Mesenchymal stem cell (in vitro differentiated cells and primary cell): ENCODE measurements around the gene FHOD3.

ENCODE experiments used
- DNase-seq: peaks from one replicate; pipeline ENCODE4 v3.0.0-alpha.2; 2013
- H2AFZ ChIP-seq: one replicate; pipeline ENCODE4 v1.6.1; 2013; ENCODE audit warnings: low read depth, mild to moderate bottlenecking, control low read depth, inconsistent platforms, low read length, moderate library complexity
- H2AK5ac ChIP-seq: 2 replicates; pipeline ENCODE4 v1.6.1; 2013; ENCODE audit warnings: low read length, moderate library complexity, mild to moderate bottlenecking, inconsistent platforms; ENCODE audit not compliant: severe bottlenecking
- H2BK120ac ChIP-seq: one replicate; pipeline ENCODE4 v1.6.1; 2013; ENCODE audit warnings: low read depth, mild to moderate bottlenecking, inconsistent platforms, low read length, moderate library complexity
- H2BK12ac ChIP-seq, 2 experiments: one replicate each; pipeline ENCODE4 v1.6.1; 2013; ENCODE audit warnings: inconsistent platforms in 2 of 2, low read length in 2 of 2, mild to moderate bottlenecking in 2 of 2, moderate library complexity in 2 of 2, control low read depth in 1 of 2
- H2BK15ac ChIP-seq: one replicate; pipeline ENCODE4 v1.6.1; 2013; ENCODE audit warnings: mild to moderate bottlenecking, low read depth, inconsistent platforms; ENCODE audit not compliant: poor library complexity, severe bottlenecking
- H2BK5ac ChIP-seq: 2 replicates; pipeline ENCODE4 v1.6.1; 2013; ENCODE audit warnings: low read depth, mild to moderate bottlenecking, low read length, control low read depth, inconsistent platforms; ENCODE audit not compliant: poor library complexity, severe bottlenecking
- H3K14ac ChIP-seq, 2 experiments: one replicate each; pipeline ENCODE4 v1.6.1; 2013; ENCODE audit warnings: inconsistent platforms in 2 of 2, low read length in 2 of 2, control low read depth in 1 of 2, mild to moderate bottlenecking in 1 of 2, moderate library complexity in 1 of 2
- H3K18ac ChIP-seq, 2 experiments: one replicate each; pipeline ENCODE4 v1.6.1; 2013; ENCODE audit warnings: inconsistent platforms in 2 of 2, low read length in 2 of 2, control low read depth in 1 of 2, low read depth in 1 of 2, mild to moderate bottlenecking in 1 of 2
- H3K23ac ChIP-seq, 2 experiments: one replicate each; pipeline ENCODE4 v1.6.1; 2013; ENCODE audit warnings: inconsistent platforms in 2 of 2, low read length in 2 of 2, mild to moderate bottlenecking in 2 of 2, moderate library complexity in 2 of 2, control low read depth in 1 of 2
- H3K27ac ChIP-seq: 2 replicates; pipeline ENCODE4 v1.5.1; 2013; ENCODE audit warnings: mild to moderate bottlenecking, moderate library complexity, low read length, control low read depth, inconsistent platforms; ENCODE audit not compliant: poor library complexity, severe bottlenecking
- H3K27me3 ChIP-seq, 2 experiments: 2 replicates each; pipeline versions ENCODE4 v1.6.1 to v1.7.0; 2013; ENCODE audit warnings: low read length in 2 of 2, mild to moderate bottlenecking in 2 of 2, moderate library complexity in 2 of 2, control low read depth in 1 of 2, inconsistent platforms in 1 of 2; ENCODE audit not compliant: control insufficient read depth in 1 of 2, insufficient read depth in 1 of 2
- H3K36me3 ChIP-seq, 2 experiments: 2 replicates each; pipeline versions ENCODE4 v1.6.1 to v1.7.0; 2013; ENCODE audit warnings: low read length in 2 of 2, control low read depth in 1 of 2, inconsistent platforms in 1 of 2, low read depth in 1 of 2, mild to moderate bottlenecking in 1 of 2; ENCODE audit not compliant: insufficient read depth in 2 of 2, control insufficient read depth in 1 of 2
- H3K4ac ChIP-seq, 2 experiments: one replicate each; pipeline ENCODE4 v1.6.1; 2013; ENCODE audit warnings: inconsistent platforms in 2 of 2, low read length in 2 of 2, mild to moderate bottlenecking in 2 of 2, moderate library complexity in 2 of 2, control low read depth in 1 of 2, low read depth in 1 of 2
- H3K4me1 ChIP-seq: 2 replicates; pipeline ENCODE4 v1.6.1; 2013; ENCODE audit warnings: low read depth, low read length, control low read depth; ENCODE audit not compliant: control insufficient read depth, insufficient read depth
- H3K4me2 ChIP-seq: 2 replicates; pipeline ENCODE4 v1.6.1; 2013; ENCODE audit warnings: low read length, mild to moderate bottlenecking, inconsistent platforms; ENCODE audit not compliant: poor library complexity, severe bottlenecking
- H3K4me3 ChIP-seq, 2 experiments: 2 replicates each; pipeline versions ENCODE4 v1.5.1 to v1.7.0; 2013; ENCODE audit warnings: low read length in 2 of 2, mild to moderate bottlenecking in 2 of 2, control low read depth in 1 of 2, low read depth in 1 of 2; ENCODE audit not compliant: insufficient read depth in 1 of 2
- H3K79me1 ChIP-seq: replicated peaks from 2 replicates; pipeline ENCODE4 v1.6.1; 2013; ENCODE audit warnings: mild to moderate bottlenecking, control low read depth, low read length, inconsistent platforms; ENCODE audit not compliant: poor library complexity, severe bottlenecking
- H3K9ac ChIP-seq: 2 replicates; pipeline ENCODE4 v1.7.0; 2013; ENCODE audit warnings: mild to moderate bottlenecking, low read length, moderate library complexity
- H3K9me3 ChIP-seq: 2 replicates; pipeline ENCODE4 v1.7.0; 2013; ENCODE audit warnings: mild to moderate bottlenecking, low read length; ENCODE audit not compliant: control insufficient read depth
- H4K8ac ChIP-seq: one replicate; pipeline ENCODE4 v1.6.1; 2013; ENCODE audit warnings: inconsistent platforms, mild to moderate bottlenecking, low read length, moderate library complexity
- H4K91ac ChIP-seq: one replicate; pipeline ENCODE4 v1.6.1; 2013; ENCODE audit warnings: mild to moderate bottlenecking, low read length, inconsistent platforms
- WGBS: methylation state at CpG from one replicate; pipeline ENCODE4 v1.1.7; 2013; ENCODE audit warnings: mixed read lengths; 5-methylcytosine and 5-hydroxymethylcytosine counted together

The FHOD3 gene

GRCh38 chr18:36316246-36316645 lies 18.7 kb downstream of the FHOD3 start:
- no peak overlapping the region for H3K4me2 ChIP-seq
- no peak overlapping the region for H2BK120ac ChIP-seq
- H3K4me3 ChIP-seq, result no peak overlapping the region
- H3K4me1 ChIP-seq, result peaks cover 31% of the 10 kb centered on the region
- H2AFZ ChIP-seq, result no peak overlapping the region
- H3K79me1 ChIP-seq, result peaks cover 14% of the 10 kb centered on the region
- peak overlapping the region; percentile 92 for H2AK5ac ChIP-seq
- peak overlapping the region; percentile 63 for H3K9ac ChIP-seq
- H2BK5ac ChIP-seq, result no peak overlapping the region
- H2BK12ac ChIP-seq, result no peak overlapping the region
- WGBS, result 81% methylated on average over 2 of the region's 2 CpGs
- H3K36me3 ChIP-seq, result peaks cover 0 to 4% of the 10 kb centered on the region in 2 experiments
- H3K14ac ChIP-seq, result no peak overlapping the region
- H3K23ac ChIP-seq, result no peak overlapping the region
- H3K18ac ChIP-seq, result no peak overlapping the region
- peak overlapping the region; percentile 99 for H3K27ac ChIP-seq
- no peak overlapping the region for H2BK15ac ChIP-seq
- no peaks in the 10 kb centered on the region for H3K27me3 ChIP-seq
- H3K9me3 ChIP-seq, result peaks cover 7% of the 10 kb centered on the region
- no peak overlapping the region for H4K8ac ChIP-seq
- no peak for DNase-seq
- H3K4ac ChIP-seq, result no peak overlapping the region
- no peak overlapping the region for H4K91ac ChIP-seq

GRCh38 chr18:36321658-36322407 lies 24.3 kb downstream of the FHOD3 start:
- H2BK15ac ChIP-seq, result no peak overlapping the region
- H3K36me3 ChIP-seq, result no peaks in the 10 kb centered on the region
- H3K79me1 ChIP-seq, result peaks cover 28% of the 10 kb centered on the region
- H3K14ac ChIP-seq, result no peak overlapping the region
- peak overlapping the region in 1 of 2 experiments; percentile 9 for H3K18ac ChIP-seq
- no peak overlapping the region for H2BK120ac ChIP-seq
- H3K4ac ChIP-seq, result no peak overlapping the region
- peak overlapping the region; percentile 2 for H3K27ac ChIP-seq
- WGBS, result 67% methylated on average over 10 of the region's 10 CpGs
- no peaks in the 10 kb centered on the region for H3K27me3 ChIP-seq
- H3K4me3 ChIP-seq, result no peak overlapping the region
- no peak overlapping the region for H3K9ac ChIP-seq
- peaks cover 10% of the 10 kb centered on the region for H3K4me1 ChIP-seq
- peaks cover 7% of the 10 kb centered on the region for H3K9me3 ChIP-seq
- H2AFZ ChIP-seq, result no peak overlapping the region
- H3K23ac ChIP-seq, result no peak overlapping the region
- DNase-seq, result no peak
- H3K4me2 ChIP-seq, result no peak overlapping the region
- H2AK5ac ChIP-seq, result peak overlapping the region; percentile 66
- H4K91ac ChIP-seq, result no peak overlapping the region
- no peak overlapping the region for H4K8ac ChIP-seq
- H2BK12ac ChIP-seq, result no peak overlapping the region
- no peak overlapping the region for H2BK5ac ChIP-seq

- no peak overlapping the region for H2BK5ac ChIP-seq
- WGBS, result 75% methylated on average over 1 of the region's 1 CpG
- no peak overlapping the region for H3K27ac ChIP-seq
- no peak for DNase-seq
- H3K36me3 ChIP-seq, result no peaks in the 10 kb centered on the region
- H2AK5ac ChIP-seq, result peak overlapping the region; percentile 66
- no peak overlapping the region for H2BK12ac ChIP-seq
- no peak overlapping the region for H3K4me2 ChIP-seq
- H3K4me3 ChIP-seq, result no peak overlapping the region
- H2BK15ac ChIP-seq, result no peak overlapping the region
- H3K9ac ChIP-seq, result no peak overlapping the region
- H3K79me1 ChIP-seq, result peaks cover 32% of the 10 kb centered on the region
- H3K23ac ChIP-seq, result no peak overlapping the region
- no peak overlapping the region for H2BK120ac ChIP-seq
- no peak overlapping the region for H4K8ac ChIP-seq
- no peak overlapping the region for H3K18ac ChIP-seq
- no peak overlapping the region for H2AFZ ChIP-seq
- H3K4ac ChIP-seq, result no peak overlapping the region
- H3K14ac ChIP-seq, result no peak overlapping the region
- peaks cover 10% of the 10 kb centered on the region for H3K4me1 ChIP-seq
- no peaks in the 10 kb centered on the region for H3K27me3 ChIP-seq
- H4K91ac ChIP-seq, result no peak overlapping the region
- peaks cover 7% of the 10 kb centered on the region for H3K9me3 ChIP-seq
Measured at GRCh38 chr18:36322408-36322728, 24.9 kb downstream of the FHOD3 start.

- Histone ChIP-seq H2BK5ac (no peak overlapping the region), H2BK12ac (no peak overlapping the region), H3K4me1 (peaks cover 10% of the 10 kb centered on the region), H3K27ac (no peak overlapping the region), H4K91ac (no peak overlapping the region), H2BK120ac (no peak overlapping the region), H3K14ac (no peak overlapping the region), H4K8ac (no peak overlapping the region), H3K36me3 (no peaks in the 10 kb centered on the region), H3K79me1 (peaks cover 33% of the 10 kb centered on the region), H2AFZ (no peak overlapping the region), H3K9ac (no peak overlapping the region), H2AK5ac (no peak overlapping the region), H3K9me3 (peaks cover 7% of the 10 kb centered on the region), H3K23ac (no peak overlapping the region), H3K4me3 (no peak overlapping the region), H2BK15ac (no peak overlapping the region), H3K27me3 (no peaks in the 10 kb centered on the region), H3K4me2 (no peak overlapping the region), H3K4ac (no peak overlapping the region), H3K18ac (no peak overlapping the region)
- 83% methylated on average over 4 of the region's 4 CpGs for WGBS
- no peak for DNase-seq
Measured at GRCh38 chr18:36322734-36323133, 25.2 kb downstream of the FHOD3 start.
